Muscle of back (tissue), 11 donors: ENCODE measurements around the gene EPHA1. TPM values are rescaled to one million over a fixed set of nuclear protein-coding genes. Genes with fewer than 3 reads are reported as not detected.
A peak's percentile ranks its signal among the peaks of the same experiment; 100 is the strongest.

Experiments used
- DNase-seq, 3 donors: peaks; one replicate each; pipeline versions ENCODE4 v3.0.0 to v3.0.0-alpha.2; 2013
- polyA plus RNA-seq, 10 donors: library from polyadenylated mRNA; unstranded; fragments of 120-200 nt; gene quantifications; one replicate each; pipeline ENCODE4 v1.2.1, GENCODE V29; 2013; ENCODE audit not compliant: insufficient read length in 10 of 10

Gene EPHA1
- polyA plus RNA-seq, 10 donors: 2.5 to 8.8 (median 4.7) TPM

GRCh38 chr7:143374561-143374960, 34.1 kb downstream of the EPHA1 start:
- no peak for DNase-seq

GRCh38 chr7:143373255-143373794, 35.3 kb downstream of the EPHA1 start:
- no peak for DNase-seq

GRCh38 chr7:143372070-143372469, 36.6 kb downstream of the EPHA1 start:
- peak in 1 of 3 donors; percentile 17 for DNase-seq

GRCh38 chr7:143369678-143370651, 38.7 kb downstream of the EPHA1 start:
- DNase-seq: no peak

GRCh38 chr7:143368387-143368786, 40.3 kb downstream of the EPHA1 start:
- no peak for DNase-seq

DNA sequence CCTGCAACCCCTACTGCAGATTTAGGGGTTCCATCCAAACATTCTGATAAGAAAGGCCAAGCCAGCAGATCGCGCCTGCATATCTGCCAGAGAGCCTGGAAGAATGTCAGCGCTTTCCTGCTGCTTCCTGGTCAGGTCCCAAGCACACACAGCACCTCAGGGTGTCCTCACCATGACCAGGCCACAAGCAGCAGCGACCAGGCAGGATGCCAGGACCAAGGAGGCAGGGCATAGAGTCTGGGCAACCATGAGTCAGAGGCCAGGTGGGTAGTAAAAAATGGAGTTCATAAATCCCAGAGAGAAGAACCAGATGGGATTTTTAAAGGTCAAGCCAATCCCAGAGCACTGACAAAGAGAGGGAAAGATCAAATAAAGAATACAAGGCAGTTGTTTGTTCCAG, 40.7 kb downstream of the EPHA1 start:
- DNase-seq: no peak

DNA sequence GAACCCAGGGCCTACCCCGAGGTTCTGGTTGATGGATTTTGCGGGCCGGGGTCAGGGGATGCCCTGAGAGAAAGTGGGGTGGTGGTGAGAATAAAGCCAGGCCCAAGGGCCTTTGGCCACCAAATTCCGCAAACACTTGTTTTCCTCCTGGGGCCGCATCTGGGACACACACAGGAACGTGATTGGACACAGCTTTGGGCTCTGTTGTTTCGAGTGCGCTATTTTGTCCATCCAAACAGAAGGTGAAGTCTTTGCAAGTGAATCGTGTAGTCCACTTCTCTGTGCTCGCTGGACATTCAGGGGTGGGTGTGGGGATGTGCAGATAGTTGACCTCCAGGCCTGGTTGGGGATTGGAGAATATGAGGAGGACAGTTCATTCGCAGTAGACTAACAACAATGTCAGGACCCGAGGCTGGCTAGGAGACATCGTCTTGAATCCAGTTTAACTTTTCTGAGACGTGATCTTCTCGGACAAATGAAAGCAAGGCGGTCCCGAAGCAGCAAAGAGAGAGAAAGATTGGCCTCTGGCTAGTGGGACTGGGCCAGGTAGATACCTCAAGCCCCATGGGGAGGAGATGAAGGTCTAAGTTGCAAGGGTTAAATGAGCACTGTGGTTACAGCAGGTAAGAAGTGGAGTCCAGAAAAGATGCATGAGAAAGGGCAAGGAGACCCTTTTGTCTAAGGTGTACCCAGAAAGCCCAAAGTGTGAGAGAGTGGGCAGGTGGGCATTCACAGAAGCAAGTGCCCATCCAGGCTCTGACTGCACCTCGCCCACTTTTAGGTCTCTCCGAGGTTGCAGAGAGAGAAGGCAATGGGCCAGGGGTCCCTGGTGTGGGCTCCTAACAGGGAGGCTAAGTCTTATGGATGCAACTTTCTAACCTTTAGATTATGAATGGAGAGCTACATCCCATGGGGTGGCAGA, 45.4 kb downstream of the EPHA1 start:
- DNase-seq: no peak

DNA sequence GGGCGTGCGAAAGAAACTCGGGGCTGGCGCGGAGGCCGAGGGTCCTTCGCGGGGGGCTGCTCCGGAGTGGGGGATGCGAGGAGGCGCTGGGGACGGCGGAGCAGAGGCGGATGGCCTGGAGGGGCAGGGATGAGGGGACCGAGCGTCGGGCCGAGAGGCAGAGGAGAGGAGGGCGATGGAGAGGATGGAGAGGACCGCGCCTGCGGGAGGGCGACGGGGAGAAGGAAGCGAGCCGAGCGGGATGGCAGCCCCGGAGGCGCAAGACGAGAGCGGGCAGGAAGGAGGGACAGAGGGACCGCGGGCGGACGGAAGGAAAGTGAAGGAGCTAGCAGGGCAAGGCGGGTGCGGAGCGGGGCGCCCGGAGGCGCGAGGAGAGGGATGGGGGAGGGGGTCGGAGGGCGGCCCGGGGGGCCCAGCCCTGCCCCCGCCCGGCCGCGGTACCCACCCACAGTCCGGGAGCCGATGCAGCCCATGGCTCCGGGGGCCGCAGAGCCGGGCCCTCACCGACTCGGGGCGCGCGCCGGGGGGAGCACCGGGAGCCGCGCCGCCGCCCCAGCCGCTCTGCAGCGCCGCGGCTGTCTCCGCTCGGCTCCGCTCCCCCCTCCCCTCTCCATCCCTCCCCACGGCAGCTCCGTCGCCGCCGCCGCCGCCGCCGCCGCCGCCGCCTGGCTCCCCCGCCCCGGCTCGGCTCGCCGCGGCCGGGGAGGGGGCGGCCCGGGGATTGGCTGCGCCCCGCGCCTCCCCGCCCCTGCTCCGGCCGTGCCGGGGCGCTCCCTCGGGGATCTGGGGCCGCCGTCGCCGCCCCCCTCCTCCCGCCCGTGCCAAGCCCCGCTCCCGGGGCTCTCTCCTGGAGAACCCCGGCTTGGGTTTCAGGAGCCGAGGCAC, 46.3 kb downstream of the EPHA1 start, which contains the start of gene FAM131B:
Gene FAM131B, minus strand, starts transcription at position 583 of the 885 bp plus-strand sequence. Its CDS starts 110 bp downstream, at position 473.
- DNase-seq: peak in 1 of 3 donors; percentile 51

- DNase-seq: no peak
Measured at GRCh38 chr7:143361552-143362130, 47.0 kb downstream of the EPHA1 start.

GRCh38 chr7:143360788-143361551, 47.7 kb downstream of the EPHA1 start:
- no peak for DNase-seq

GRCh38 chr7:143359771-143360353, 48.8 kb downstream of the EPHA1 start:
- no peak for DNase-seq

DNA sequence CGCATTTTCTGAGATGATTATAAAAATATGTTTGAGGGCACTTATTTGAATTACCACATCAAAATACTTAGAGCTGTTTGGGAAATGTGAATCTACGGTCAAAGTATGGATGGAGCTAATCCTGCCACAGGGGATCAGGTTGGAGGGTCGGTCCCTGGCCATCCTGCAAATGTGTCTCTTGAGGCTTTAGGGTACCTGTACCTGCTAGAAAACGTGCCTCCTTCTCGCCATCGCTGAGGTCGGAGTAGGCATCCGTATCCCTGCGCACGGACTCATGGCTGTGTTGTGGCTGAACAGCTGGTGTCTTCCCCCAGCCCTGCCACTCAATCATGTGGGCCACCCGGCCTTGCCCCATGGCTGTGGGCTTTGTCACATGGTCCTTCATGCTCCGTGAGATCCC, 50.0 kb downstream of the EPHA1 start:
- no peak for DNase-seq

GRCh38 chr7:143356414-143357050, 52.1 kb downstream of the EPHA1 start:
- no peak for DNase-seq

GRCh38 chr7:143355450-143356385, 52.9 kb downstream of the EPHA1 start:
- no peak for DNase-seq

- no peak for DNase-seq
Measured at GRCh38 chr7:143354965-143355364, 53.7 kb downstream of the EPHA1 start.

- DNase-seq: no peak
Measured at GRCh38 chr7:143354376-143354775, 54.3 kb downstream of the EPHA1 start.

DNA sequence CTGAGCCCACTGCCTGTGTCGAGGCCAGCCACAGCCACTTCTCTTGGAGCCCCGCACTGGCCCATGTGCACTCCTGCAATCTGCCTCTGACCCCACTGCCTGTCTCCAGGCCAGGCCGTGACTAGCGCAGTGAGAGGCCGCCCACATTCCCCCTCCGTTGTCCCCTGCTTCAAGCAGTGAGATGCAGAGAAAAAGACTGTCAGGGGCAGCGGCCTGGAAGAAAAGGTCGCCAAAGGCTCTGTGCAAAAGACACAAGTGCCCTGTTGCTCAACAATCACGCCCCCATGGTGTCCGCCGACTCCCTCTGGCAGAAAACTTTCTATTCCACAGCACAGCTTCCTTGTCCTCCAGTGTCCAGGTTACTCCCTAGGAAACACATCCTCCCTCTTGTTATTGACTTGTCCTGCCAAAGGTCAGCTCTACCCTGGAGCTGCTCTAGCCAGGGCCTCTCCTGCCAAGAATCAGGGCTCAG, 56.1 kb downstream of the EPHA1 start:
- no peak for DNase-seq

- no peak for DNase-seq
Measured at GRCh38 chr7:143351574-143351973, 57.1 kb downstream of the EPHA1 start.
